A549 (cell line): Measurements from ENCODE around the gene CCDC194. TPM values are rescaled to one million over a fixed set of nuclear protein-coding genes. Genes with fewer than 3 reads are reported as not detected.

ENCODE experiments used
- ATAC-seq, 2 experiments: fragments of 200-7000 bp in 1 of 2; fragments of >200 bp in 1 of 2; cut with Nextera tagmentation in 1 of 2; cut with Tn5 transposase in 1 of 2; 3 replicates each; pipeline versions ENCODE4 v1.8.0 to v1.9.1; 2018 to 2020; ENCODE audit warnings: mild to moderate bottlenecking in 1 of 2, moderate library complexity in 1 of 2
- CTCF ChIA-PET: fragments of 300-600 bp; sonication (Branson Sonifier 250); formaldehyde crosslinking; extraction: SDS; loops from one replicate; lab custom pipeline; 2021; ENCODE audit warnings: antibody characterized with exemption, inconsistent platforms; lab: Yijun Ruan, JAX
- POLR2A ChIA-PET: fragments of 350-600 bp; formaldehyde crosslinking; extraction: SDS; loops from one replicate; lab custom pipeline; 2021; ENCODE audit warnings: antibody characterized with exemption, inconsistent platforms; lab: Yijun Ruan, JAX
- DNase-seq, 2 experiments: peaks; one replicate each; pipeline versions ENCODE4 v3.0.0 to v3.0.0-alpha.2; 2011 to 2016; ENCODE audit warnings: low read depth in 1 of 2, low spot score in 1 of 2
- FAIRE-seq: peaks from 2 replicates; lab custom pipeline; 2011; peaks lifted over from hg19 to GRCh38; lab: Jason Lieb, UNC
- H3K27ac ChIP-seq, 2 experiments: fragments of >200 bp; sonication (Bioruptor Twin); formaldehyde crosslinking; 3 replicates each; pipeline ENCODE4 v1.5.1; 2016 to 2017
- H3K4me1 ChIP-seq: fragments of >200 bp; sonication (Bioruptor Twin); formaldehyde crosslinking; 3 replicates; pipeline ENCODE4 v1.6.1; 2016
- H3K4me2 ChIP-seq: fragments of >200 bp; sonication (Bioruptor Twin); formaldehyde crosslinking; 3 replicates; pipeline ENCODE4 v1.6.1; 2016
- H3K4me3 ChIP-seq: fragments of >200 bp; sonication (Bioruptor Twin); formaldehyde crosslinking; 3 replicates; pipeline ENCODE4 v1.5.1; 2016
- H3K9me3 ChIP-seq: fragments of >200 bp; sonication (Bioruptor Twin); formaldehyde crosslinking; 3 replicates; pipeline ENCODE4 v1.6.1; 2016
- BCL3 ChIP-seq: fragments of >200 bp; sonication (Bioruptor Twin); formaldehyde crosslinking; IDR thresholded peaks from 3 replicates; pipeline ENCODE4 v1.6.1; 2016
- CEBPB ChIP-seq, 2 experiments: fragments of >200 bp in 1 of 2; sonication (Bioruptor Twin) in 1 of 2; formaldehyde crosslinking in 1 of 2; IDR thresholded peaks; 2 replicates each; pipeline ENCODE4 v1.6.1; 2012 to 2016
- CHD2 ChIP-seq: fragments of 150-350 bp; IDR thresholded peaks from 2 replicates; pipeline ENCODE4 v1.6.1; 2014; ENCODE audit warnings: low read length; ENCODE audit not compliant: partially characterized antibody
- EHF ChIP-seq: fragments of 250-450 bp; sonication (Bioruptor Pico); IDR thresholded peaks from 2 replicates; pipeline ENCODE4 v1.5.0; 2020; ENCODE audit warnings: mild to moderate bottlenecking
- ELK1 ChIP-seq: fragments of 150-350 bp; IDR thresholded peaks from 2 replicates; pipeline ENCODE4 v1.6.1; 2014; ENCODE audit warnings: low read depth, mild to moderate bottlenecking, low read length
- GATA3 ChIP-seq: IDR thresholded peaks from 2 replicates; pipeline ENCODE4 v1.6.1; 2012; ENCODE audit warnings: borderline replicate concordance
- HDAC2 ChIP-seq: fragments of 200-600 bp; sonication (generic); IDR thresholded peaks from 2 replicates; pipeline ENCODE4 v1.6.1; 2016
- HOXA7 ChIP-seq: fragments of 250-450 bp; sonication (Bioruptor Pico); IDR thresholded peaks from 2 replicates; pipeline ENCODE4 v1.5.0; 2020; ENCODE audit warnings: mild to moderate bottlenecking, moderate library complexity
- HOXB5 ChIP-seq: fragments of 250-450 bp; sonication (Bioruptor Pico); IDR thresholded peaks from 2 replicates; pipeline ENCODE4 v1.5.0; 2020; ENCODE audit warnings: mild to moderate bottlenecking, moderate library complexity
- JUN ChIP-seq, 2 experiments: fragments of >200 bp; sonication (Bioruptor Twin); formaldehyde crosslinking; IDR thresholded peaks; 2 replicates in 1 of 2; 3 replicates in 1 of 2; pipeline ENCODE4 v1.6.1; 2016 to 2017
- KDM1A ChIP-seq: fragments of 200-600 bp; sonication (generic); IDR thresholded peaks from 2 replicates; pipeline ENCODE4 v1.6.1; 2016; ENCODE audit warnings: low read depth, mild to moderate bottlenecking
- MAX ChIP-seq: IDR thresholded peaks from 2 replicates; pipeline ENCODE4 v1.6.1; 2012
- MAZ ChIP-seq: fragments of 150-350 bp; IDR thresholded peaks from 2 replicates; pipeline ENCODE4 v1.6.1; 2014; ENCODE audit warnings: antibody characterized with exemption, low read depth, low read length, borderline replicate concordance
- NPAS2 ChIP-seq: fragments of 250-450 bp; sonication (Bioruptor Pico); IDR thresholded peaks from 2 replicates; pipeline ENCODE4 v1.8.0; 2022; ENCODE audit warnings: mild to moderate bottlenecking, moderate library complexity, borderline replicate concordance
- PBX3 ChIP-seq: IDR thresholded peaks from 2 replicates; pipeline ENCODE4 v1.6.1; 2012
- PHF8 ChIP-seq: fragments of 200-600 bp; sonication (generic); IDR thresholded peaks from 2 replicates; pipeline ENCODE4 v1.6.1; 2016; ENCODE audit warnings: low read depth, mild to moderate bottlenecking, antibody characterized with exemption, moderate library complexity, borderline replicate concordance
- POLR2A ChIP-seq: IDR thresholded peaks from 2 replicates; pipeline ENCODE4 v1.6.1; 2012; ENCODE audit warnings: mild to moderate bottlenecking, low read length
- POLR2AphosphoS2 ChIP-seq: conservative IDR thresholded peaks from 2 replicates; pipeline ENCODE4 v1.6.1; 2012; ENCODE audit warnings: low read length, improper control_type of control experiment, inconsistent platforms
- RAD21 ChIP-seq, 2 experiments: fragments of >200 bp in 1 of 2; sonication (Bioruptor Twin) in 1 of 2; formaldehyde crosslinking in 1 of 2; IDR thresholded peaks in 1 of 2; conservative IDR thresholded peaks in 1 of 2; 2 replicates in 1 of 2; 3 replicates in 1 of 2; pipeline ENCODE4 v1.6.1; 2012 to 2018; ENCODE audit warnings: inconsistent platforms in 1 of 2
- RARB ChIP-seq: fragments of 250-450 bp; sonication (Bioruptor Pico); IDR thresholded peaks from 2 replicates; pipeline ENCODE4 v1.8.0; 2021; ENCODE audit warnings: mild to moderate bottlenecking, moderate library complexity
- RCOR1 ChIP-seq: fragments of 150-350 bp; IDR thresholded peaks from 2 replicates; pipeline ENCODE4 v1.6.1; 2014; ENCODE audit warnings: antibody characterized with exemption, low read length, low read depth
- RFX5 ChIP-seq: fragments of 450-650 bp; IDR thresholded peaks from 2 replicates; pipeline ENCODE4 v1.7.1; 2014; ENCODE audit warnings: antibody characterized with exemption, mild to moderate bottlenecking, moderate library complexity
- RNF2 ChIP-seq: fragments of 200-600 bp; sonication (generic); IDR thresholded peaks from 2 replicates; pipeline ENCODE4 v1.6.1; 2016; ENCODE audit warnings: low read depth, mild to moderate bottlenecking, antibody characterized with exemption, moderate library complexity, borderline replicate concordance
- SMC3 ChIP-seq: fragments of >200 bp; sonication (Bioruptor Twin); formaldehyde crosslinking; IDR thresholded peaks from 3 replicates; pipeline ENCODE4 v1.6.1; 2018; ENCODE audit warnings: inconsistent platforms
- ZNF302 ChIP-seq: fragments of 250-450 bp; sonication (Bioruptor Pico); IDR thresholded peaks from 2 replicates; pipeline ENCODE4 v1.9.0; 2021; ENCODE audit warnings: inconsistent platforms, mild to moderate bottlenecking, moderate library complexity
- WGBS: methylation state at CpG from one replicate; pipeline ENCODE4 v1.1.6; 2017; ENCODE audit errors: missing lambda C conversion rate; 5-methylcytosine and 5-hydroxymethylcytosine counted together
- polyA plus RNA-seq, 4 experiments: library from polyadenylated mRNA; depleted of rRNA in 3 of 4; stranded (reverse); fragments of >200 nt; fragmentation: RNase III in 1 of 4; extraction: RNeasy Plus Mini Kit Qiagen cat#74134 plus additional on column Dnase treatment in 1 of 4; gene quantifications; 2 replicates in 3 of 4; 3 replicates in 1 of 4; pipeline ENCODE4 v1.2.3, GENCODE V29; 2011 to 2017

The CCDC194 gene
- polyA plus RNA-seq, 2 of the 4 experiments (the other 2 are of a cell fraction), result not detected

GRCh38 chr19:17393002-17393401, 994 bp downstream of the CCDC194 start:
- H3K4me1 ChIP-seq, result peaks cover 4% of the 10 kb centered on the region; the same call in 1 of the 3 replicates
- FAIRE-seq, result no peak
- POLR2A ChIA-PET, result no interaction called here
- WGBS, result 28% methylated on average over 2 of the region's 2 CpGs
- H3K4me3 ChIP-seq, result no peak overlapping the region
- no peak overlapping the region for H3K27ac ChIP-seq
- TF ChIP-seq KDM1A, result no peak
- TF ChIP-seq POLR2AphosphoS2, result no peak
- TF ChIP-seq RFX5, result no peak
- no peak for TF ChIP-seq RNF2
- TF ChIP-seq, all 56 proteins: peak for 0
- Histone ChIP-seq H3K4me2 (no peak overlapping the region), H3K9me3 (peaks cover 10% of the 10 kb centered on the region; the same call in 2 of the 3 replicates)
- DNase-seq (peak in 1 of 2 experiments; percentile 18), ATAC-seq (no peak)
- CTCF ChIA-PET, result interaction anchor here (0.6 to 2.3 kb wide), 4 partner anchors 14 to 100 kb away, joined by 3 to 7 read pairs (median 3); no protein-coding TSS in a partner anchor

GRCh38 chr19:17391371-17392151, 2.4 kb downstream of the CCDC194 start:
- peak overlapping the region; percentile 51 to 72; a peak in 3 of 6 replicates for H3K27ac ChIP-seq
- peaks cover 4% of the 10 kb centered on the region; the same call in 1 of the 3 replicates for H3K4me1 ChIP-seq
- H3K4me2 ChIP-seq, result peak overlapping the region; percentile 97
- H3K9me3 ChIP-seq, result peaks cover 10% of the 10 kb centered on the region; the same call in 2 of the 3 replicates
- POLR2A ChIA-PET, result interaction anchor here (0.6 to 0.9 kb wide), 2 partner anchors 52 to 222 kb away, joined by 4 to 7 read pairs; no protein-coding TSS in a partner anchor
- TF ChIP-seq MAX (0 out of 2 replicates have a peak, but pooled peaks have one; percentile 28), EHF (CRISPR knock-in tag) (no peak)
- H3K4me3 ChIP-seq, result peak overlapping the region; percentile 48
- ATAC-seq (peak; percentile 42 to 46; a peak in 3 of 6 replicates), DNase-seq (peak in 1 of 2 experiments; percentile 36), FAIRE-seq (no peak)
- WGBS, result 24% methylated on average over 20 of the region's 26 CpGs
- CTCF ChIA-PET, result interaction anchor here (0.6 to 8.8 kb wide), 7 partner anchors 11 to 383 kb away, joined by 3 to 111 read pairs (median 3); no protein-coding TSS in a partner anchor

- FAIRE-seq (no peak), ATAC-seq (peak; percentile 95 to 99), DNase-seq (peak; percentile 81 to 91)
- Histone ChIP-seq H3K4me1 (peaks cover 4% of the 10 kb centered on the region; the same call in 1 of the 3 replicates), H3K27ac (peak overlapping the region; percentile 62 to 78), H3K9me3 (peaks cover 10% of the 10 kb centered on the region; the same call in 2 of the 3 replicates), H3K4me3 (peak overlapping the region; percentile 48), H3K4me2 (peak overlapping the region; percentile 97)
- ChIA-PET CTCF (interaction anchor here (0.7 to 8.8 kb wide), 7 partner anchors 8 to 130 kb away, joined by 3 to 111 read pairs (median 4); partner anchors contain the start of gene MRPL34), POLR2A (interaction anchor here (0.9 kb wide), 1 partner anchor 51 kb away, joined by 4 read pairs; no protein-coding TSS in a partner anchor)
- WGBS, result 4% methylated on average over 14 of the region's 50 CpGs
- TF ChIP-seq PBX3, result no peak
- no peak for TF ChIP-seq GATA3
- TF ChIP-seq SMC3, result peak; percentile 50
- TF ChIP-seq HOXB5, result no peak
- TF ChIP-seq ZNF302 (CRISPR knock-in tag), result no peak
- no peak for TF ChIP-seq CEBPB (IDR thresholded peaks at IDR 0.05)
- TF ChIP-seq POLR2A, result peak; percentile 37; the same call in 1 of the 2 replicates
- no peak for TF ChIP-seq NPAS2 (CRISPR knock-in tag)
- no peak for TF ChIP-seq RARB (CRISPR knock-in tag)
- no peak for TF ChIP-seq POLR2AphosphoS2
- no peak for TF ChIP-seq CHD2
- TF ChIP-seq HDAC2, result no peak
- TF ChIP-seq HOXA7, result no peak
- TF ChIP-seq MAZ, result peak; percentile 41; the same call in 1 of the 2 replicates
- no peak for TF ChIP-seq RFX5
- peak; percentile 37 to 63; a peak in 4 of 5 replicates for TF ChIP-seq RAD21 (conservative IDR thresholded peaks at IDR 0.05 in 1 of 2, IDR thresholded peaks at IDR 0.05 in 1 of 2)
- TF ChIP-seq PHF8, result no peak
- no peak for TF ChIP-seq RCOR1
- TF ChIP-seq BCL3, result no peak
- TF ChIP-seq JUN (IDR thresholded peaks at IDR 0.05), result 0 out of 5 replicates have a peak, but pooled peaks of 1 of the 2 experiments have one; percentile 22
- no peak for TF ChIP-seq MAX
- no peak for TF ChIP-seq ELK1
- no peak for TF ChIP-seq KDM1A
Measured at GRCh38 chr19:17390665-17391370, 3.2 kb downstream of the CCDC194 start.
